ENCODE data around the gene SPAM1.
"Not testable (repeated sequence)": the region's sequence is repeated elsewhere in the genome, so short reads cannot be mapped to it uniquely, and the experiment has no call there.

The SPAM1 gene, protein sequence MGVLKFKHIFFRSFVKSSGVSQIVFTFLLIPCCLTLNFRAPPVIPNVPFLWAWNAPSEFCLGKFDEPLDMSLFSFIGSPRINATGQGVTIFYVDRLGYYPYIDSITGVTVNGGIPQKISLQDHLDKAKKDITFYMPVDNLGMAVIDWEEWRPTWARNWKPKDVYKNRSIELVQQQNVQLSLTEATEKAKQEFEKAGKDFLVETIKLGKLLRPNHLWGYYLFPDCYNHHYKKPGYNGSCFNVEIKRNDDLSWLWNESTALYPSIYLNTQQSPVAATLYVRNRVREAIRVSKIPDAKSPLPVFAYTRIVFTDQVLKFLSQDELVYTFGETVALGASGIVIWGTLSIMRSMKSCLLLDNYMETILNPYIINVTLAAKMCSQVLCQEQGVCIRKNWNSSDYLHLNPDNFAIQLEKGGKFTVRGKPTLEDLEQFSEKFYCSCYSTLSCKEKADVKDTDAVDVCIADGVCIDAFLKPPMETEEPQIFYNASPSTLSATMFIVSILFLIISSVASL

DNA sequence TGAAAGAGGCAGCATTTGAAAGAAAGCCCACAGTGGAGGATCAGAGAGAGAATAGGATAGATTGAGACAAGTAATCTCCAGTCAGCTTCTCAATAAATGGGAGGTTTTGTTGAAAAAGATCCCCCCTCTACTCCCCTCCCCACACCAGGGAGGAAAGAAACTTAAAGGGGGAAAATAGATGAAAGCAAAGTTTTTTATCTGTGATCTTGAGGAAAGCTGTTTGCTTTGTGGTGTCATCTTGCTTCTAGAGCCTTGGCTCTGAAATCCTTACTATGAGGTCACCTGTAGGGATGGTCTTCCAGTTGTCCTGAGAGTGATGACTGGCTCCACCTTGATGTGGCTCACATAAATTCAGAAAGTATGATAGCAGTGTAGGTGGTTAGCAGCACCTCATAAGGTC, at the start of gene SPAM1:
TSS of gene SPAM1 (plus strand) at position 301 of the 400 bp plus-strand sequence. CDS start 28,330 bp downstream, outside the sequence.
- no peak for DNase-seq (ENCODE audit: extremely low read depth in 1 of 2, low read depth in 1 of 2)

DNA sequence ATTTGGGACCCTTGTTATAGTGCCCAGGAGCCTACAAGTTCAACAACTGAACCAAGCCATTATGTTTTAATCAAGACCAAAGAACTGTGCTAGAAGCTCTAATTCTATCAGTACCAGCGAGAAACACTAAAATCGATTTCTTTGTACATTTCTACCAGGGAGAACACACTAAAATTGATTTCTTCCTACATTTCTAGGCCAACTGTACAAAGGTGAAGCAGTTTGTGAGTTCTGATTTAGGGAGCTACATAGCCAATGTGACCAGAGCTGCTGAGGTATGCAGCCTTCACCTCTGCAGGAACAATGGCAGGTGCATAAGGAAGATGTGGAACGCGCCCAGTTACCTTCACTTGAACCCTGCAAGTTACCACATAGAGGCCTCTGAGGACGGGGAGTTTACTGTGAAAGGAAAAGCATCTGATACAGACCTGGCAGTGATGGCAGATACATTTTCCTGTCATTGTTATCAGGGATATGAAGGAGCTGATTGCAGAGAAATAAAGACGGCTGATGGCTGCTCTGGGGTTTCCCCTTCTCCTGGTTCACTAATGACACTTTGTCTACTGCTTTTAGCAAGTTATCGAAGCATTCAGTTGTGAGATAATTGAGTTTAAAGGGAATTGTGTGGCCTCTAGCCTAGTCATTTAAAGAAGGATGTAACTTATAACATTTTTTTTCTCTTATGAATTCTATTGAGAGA, 48.3 kb upstream of the SPAM1 start:
- DNase-seq (ENCODE audit: extremely low read depth in 1 of 2, low read depth in 1 of 2) = no peak

DNA sequence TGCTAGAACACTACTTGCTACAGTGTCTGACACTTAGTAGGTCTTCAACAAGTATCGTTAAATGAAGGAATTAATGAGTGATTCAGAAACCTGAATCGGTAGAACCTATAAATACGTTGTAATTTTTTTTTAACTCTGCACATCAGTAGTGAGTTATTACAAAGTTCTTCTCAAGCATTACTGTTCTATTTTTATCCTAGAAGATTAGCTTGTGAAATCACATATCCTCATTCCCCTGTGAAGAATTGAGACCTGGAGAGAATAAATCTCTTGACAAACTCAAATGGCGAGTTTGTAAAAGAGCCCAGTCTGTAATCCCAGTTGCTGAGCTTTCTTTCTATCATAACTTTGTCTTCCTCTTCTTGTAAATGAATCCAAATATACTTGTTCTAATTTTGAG, 45.4 kb upstream of the SPAM1 start:
- no peak for DNase-seq (ENCODE audit: extremely low read depth in 1 of 2, low read depth in 1 of 2)

DNA sequence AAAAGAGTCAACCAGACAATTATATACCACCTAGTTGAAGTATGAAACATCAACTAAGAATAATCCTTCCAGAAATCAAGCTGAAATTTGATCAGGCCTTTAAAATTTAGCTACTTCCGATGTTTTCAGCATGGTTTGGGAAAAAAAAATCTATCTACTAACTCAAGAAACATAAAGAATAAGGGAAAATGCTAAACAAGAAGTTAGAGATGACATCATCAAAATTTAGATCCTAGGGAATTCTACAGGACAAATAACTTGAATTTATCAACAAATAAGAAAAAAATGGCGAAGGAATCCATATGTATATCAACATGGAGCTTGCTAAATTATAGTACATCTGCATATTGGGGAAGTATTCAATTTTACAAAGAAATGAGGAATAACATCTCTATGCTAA, 43.7 kb upstream of the SPAM1 start:
- DNase-seq (ENCODE audit: extremely low read depth in 1 of 2, low read depth in 1 of 2) = no peak

DNA sequence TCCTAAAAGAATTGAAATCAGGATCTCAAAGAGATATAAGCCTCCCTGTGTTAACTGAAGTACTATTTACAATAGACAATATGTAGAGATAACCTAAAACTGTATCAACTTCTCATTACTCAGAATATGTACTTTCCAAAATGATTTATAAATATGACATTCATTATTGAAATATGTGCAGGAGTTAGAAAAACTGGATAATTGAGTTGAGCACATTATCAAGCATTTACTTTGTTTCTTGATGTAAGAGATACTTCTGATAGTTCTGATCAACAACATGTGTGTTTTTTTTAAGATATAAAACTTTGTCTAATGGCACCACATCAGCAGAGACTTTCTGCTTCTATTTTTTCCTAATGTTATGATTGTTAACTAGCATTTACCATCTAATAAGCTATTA, 41.9 kb upstream of the SPAM1 start:
- no peak for DNase-seq (ENCODE audit: extremely low read depth in 1 of 2, low read depth in 1 of 2)

DNA sequence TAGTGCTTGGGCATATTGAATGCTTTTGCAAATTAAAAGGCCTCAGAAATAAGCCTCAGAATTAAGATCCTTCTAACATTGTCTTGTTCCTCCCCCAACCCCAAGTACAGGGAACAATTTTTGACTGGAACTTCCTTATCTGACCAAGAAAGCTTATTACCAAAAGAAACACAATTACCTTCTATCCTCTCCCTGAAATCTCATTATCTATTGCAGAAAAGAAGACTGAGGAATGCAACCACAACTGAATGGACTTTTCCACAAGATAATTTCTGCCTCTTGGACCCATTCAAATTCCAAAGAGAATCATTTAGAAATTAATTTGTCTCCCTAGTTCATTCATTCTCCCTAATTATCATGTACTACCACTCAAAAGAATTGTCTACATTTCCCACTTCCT, 36.8 kb upstream of the SPAM1 start:
- no peak for DNase-seq (ENCODE audit: extremely low read depth in 1 of 2, low read depth in 1 of 2)

DNA sequence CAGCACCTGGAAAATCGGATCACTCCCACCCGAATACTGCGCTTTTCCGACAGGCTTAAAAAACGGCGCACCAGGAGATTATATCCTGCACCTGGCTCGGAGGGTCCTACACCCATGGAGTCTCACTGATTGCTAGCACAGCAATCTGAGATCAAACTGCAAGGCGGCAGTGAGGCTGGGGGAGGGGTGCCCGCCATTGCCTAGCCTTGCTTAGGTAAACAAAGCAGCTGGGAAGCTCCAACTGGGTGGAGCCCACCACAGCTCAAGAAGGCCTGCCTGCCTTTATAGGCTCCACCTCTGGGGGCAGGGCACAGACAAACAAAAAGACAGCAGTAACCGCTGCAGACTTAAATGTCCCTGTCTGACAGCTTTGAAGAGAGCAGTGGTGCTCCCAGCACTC, 30.3 kb upstream of the SPAM1 start:
- DNase-seq (ENCODE audit: extremely low read depth in 1 of 2, low read depth in 1 of 2) = not testable (repeated sequence)

DNA sequence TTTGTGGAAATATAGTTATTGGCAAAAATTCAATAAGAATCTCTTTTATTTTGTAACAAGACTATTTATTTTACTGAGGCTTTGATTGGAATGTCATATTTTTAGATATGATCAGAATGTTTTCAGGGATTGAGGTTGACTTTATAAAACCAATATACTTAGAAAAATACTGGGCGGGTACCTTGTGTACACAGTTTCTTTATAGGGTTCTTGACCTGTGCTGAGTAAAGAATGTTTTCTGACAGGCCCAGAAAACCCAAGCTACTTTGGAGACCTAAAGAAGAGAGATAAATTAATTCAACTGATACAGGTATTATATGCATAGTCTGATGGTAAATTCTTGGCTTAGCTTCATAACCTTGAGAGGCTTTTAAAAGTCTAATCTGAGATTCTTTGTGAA, 23.9 kb upstream of the SPAM1 start:
- no peak for DNase-seq (ENCODE audit: extremely low read depth in 1 of 2, low read depth in 1 of 2)

DNA sequence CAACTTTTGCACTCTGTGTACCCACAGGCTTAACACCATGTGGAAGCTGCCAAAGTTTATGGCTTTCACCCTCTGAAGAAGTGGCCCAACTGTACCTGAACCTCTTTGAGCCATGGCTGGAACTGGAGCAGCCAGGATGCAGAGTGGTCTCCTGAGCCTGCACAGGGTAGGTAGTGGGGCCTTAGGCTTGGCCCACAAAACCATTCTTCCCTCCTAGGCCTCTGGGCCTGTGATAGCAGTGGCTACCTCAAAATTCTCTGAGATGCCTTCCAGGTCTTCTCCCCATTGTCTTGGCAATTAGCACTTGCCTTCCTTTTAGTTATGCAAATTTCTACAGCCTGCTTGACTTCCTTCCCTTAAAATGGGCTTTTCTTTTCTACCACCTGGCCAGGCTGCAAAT, 19.3 kb upstream of the SPAM1 start:
- DNase-seq (ENCODE audit: extremely low read depth in 1 of 2, low read depth in 1 of 2) = no peak

DNA sequence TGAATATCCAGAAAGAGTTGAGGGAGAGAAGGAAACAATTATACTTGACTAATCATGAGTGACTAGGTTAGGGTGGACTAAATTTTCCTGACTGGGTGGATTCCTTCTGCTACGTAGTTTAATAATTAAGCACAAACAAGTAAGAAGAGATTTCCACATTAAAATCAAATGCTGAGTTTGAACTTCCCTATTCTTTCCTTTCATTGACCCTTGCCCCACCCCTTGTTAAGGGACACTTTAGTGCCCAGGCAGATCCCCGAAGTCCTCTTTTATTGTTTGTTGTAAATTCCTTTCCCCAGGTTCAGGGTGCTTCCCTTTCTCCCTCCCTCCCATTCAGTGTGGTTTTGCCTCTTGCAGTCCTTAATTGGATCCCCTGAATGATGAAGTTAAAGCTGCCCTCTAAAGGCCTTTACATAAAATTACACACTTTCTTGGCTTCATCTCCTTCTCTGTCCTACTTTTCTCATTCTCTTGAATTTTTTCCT, 8.8 kb upstream of the SPAM1 start:
- DNase-seq (ENCODE audit: extremely low read depth in 1 of 2, low read depth in 1 of 2) = no peak

DNA sequence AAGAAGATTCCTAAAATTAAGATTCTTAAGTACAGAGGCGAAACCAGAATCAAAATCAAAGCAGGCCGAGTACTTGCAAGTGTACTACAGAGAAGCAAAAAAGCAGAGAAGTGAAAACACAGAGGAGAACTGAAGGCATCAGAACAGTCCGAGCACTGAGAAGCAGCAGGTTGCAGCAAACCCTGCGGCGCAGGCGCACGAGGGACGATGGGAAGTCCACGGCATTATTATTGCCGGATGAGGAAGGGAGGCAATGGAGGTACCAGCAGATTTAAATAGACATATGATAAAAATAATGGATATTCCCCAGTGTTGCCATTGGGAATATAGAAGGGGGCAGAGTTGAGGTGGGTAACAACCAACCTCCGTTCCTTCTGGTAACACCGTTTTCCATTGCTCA, 7.2 kb upstream of the SPAM1 start:
- DNase-seq (ENCODE audit: extremely low read depth in 1 of 2, low read depth in 1 of 2) = no peak

DNA sequence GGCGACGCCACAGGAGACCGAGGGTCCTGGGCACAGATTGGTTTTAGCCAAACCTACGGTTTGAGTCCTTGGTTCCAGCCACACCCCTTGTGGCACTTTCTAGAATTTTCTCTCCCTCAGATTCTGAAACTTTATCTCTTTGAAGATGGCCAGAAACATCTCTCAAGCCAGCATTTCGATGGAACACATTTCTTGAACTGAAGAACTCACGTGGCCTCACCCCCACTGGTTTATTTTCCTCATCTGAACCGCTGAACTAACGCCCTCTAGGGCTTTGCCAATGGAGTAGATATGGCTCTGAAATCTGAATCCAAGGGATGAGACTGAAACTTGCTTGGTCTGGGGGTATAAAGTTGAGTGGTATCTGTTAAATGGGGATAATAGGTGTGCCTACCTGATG, 6.7 kb upstream of the SPAM1 start:
- DNase-seq (ENCODE audit: extremely low read depth in 1 of 2, low read depth in 1 of 2) = no peak

DNA sequence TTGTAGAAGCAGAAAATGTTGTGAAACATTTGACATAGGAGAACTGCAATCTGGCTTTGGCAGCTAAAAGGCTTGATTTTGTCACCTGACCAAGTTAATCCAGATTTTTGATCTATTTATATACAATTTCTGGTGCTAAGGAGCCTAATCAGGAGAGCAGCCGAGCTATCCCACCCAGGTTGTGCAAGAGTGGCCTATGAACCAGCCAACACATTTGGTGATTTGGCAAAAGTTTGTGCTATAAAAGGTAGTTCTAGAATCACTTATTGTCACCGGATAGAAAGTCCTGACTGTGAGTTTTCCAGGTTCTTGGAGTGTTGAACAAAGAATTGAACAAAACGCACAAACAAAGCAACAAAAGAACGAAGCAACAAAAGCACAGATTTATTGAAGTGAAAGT, 1.4 kb upstream of the SPAM1 start:
- DNase-seq (ENCODE audit: extremely low read depth in 1 of 2, low read depth in 1 of 2) = no peak

DNA sequence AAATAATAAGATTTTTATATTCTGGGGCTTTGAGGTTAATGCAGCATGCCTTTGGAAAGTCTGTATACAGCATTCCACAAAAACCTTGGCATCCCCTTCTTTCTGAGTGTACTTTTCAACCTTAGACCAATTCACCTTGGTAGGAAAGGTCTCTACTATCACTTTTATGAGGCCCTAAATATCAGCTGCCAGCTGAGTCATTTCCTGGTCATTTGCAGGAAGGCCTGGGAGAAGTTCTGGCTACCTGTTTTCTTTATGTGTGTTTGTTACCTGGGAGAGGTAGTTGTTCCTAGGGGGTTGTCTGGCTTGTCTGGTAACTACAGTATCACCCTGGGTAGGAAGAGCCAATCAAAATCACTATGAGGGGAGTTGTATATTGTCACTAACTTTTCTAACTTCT, 4.1 kb downstream of the SPAM1 start:
- DNase-seq (ENCODE audit: extremely low read depth in 1 of 2, low read depth in 1 of 2) = no peak

DNA sequence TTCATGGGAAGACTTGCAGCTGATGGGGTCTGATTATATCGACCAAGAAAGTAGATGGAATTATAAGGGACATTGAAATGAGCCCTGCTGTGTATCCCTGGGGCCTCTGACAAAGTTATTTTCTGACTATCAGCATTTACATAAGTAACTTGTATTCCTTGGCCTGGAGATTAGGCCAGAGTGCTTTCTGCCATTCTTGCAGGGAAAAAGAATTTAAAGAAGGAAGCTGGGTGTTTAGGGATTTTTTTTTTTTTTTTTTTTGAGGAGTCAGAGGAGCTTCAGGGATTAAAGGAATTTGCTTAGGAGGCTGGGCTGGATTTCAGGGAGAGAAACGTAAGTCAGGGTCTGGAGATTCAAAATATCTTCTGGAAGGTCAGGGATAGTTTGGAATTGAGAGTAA, 4.6 kb downstream of the SPAM1 start:
- DNase-seq (ENCODE audit: extremely low read depth in 1 of 2, low read depth in 1 of 2) = no peak

DNA sequence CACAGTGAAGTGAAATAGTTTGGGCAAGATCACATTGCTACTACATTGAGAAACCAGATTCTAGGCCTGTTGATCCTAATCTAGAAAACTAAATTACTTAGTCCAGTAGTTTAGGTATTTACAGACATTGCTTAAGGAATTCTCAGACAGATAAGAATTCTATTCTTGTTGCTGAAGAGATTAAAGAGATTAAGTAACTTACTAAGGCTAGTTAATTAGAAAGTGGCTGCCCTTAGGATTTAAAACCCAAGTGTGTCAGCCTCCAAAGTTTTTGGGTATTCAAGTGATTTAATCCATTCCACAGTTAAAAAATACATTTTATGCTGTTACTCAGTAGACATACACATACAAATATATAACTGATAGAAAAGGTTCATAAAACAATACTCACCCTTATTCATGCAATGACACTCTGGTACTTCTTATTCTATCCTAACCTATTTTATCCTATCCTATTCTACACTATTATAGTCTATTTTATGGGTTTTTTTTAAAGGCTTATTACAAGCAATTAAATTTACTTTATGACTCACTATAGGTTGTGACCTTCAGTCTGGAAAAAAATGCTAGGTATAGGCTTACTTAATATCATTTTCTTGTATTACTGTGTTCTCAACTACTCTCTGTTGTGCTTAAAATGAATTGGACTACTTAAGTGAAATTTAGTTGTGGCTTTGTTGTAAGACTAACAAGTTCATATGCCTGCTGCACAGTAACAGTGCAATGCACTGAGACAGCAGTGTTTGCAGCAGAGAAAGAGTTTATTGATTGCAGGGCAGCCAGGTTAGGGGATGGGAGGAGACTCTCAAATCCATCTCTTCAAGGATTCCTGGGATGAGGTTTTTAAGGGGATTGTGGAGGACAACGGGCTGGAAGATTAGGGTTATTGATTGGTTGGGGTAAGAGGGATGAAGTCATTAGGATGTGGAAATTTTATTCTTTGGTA, 10.7 kb downstream of the SPAM1 start:
- no peak for DNase-seq (ENCODE audit: extremely low read depth in 1 of 2, low read depth in 1 of 2)

DNA sequence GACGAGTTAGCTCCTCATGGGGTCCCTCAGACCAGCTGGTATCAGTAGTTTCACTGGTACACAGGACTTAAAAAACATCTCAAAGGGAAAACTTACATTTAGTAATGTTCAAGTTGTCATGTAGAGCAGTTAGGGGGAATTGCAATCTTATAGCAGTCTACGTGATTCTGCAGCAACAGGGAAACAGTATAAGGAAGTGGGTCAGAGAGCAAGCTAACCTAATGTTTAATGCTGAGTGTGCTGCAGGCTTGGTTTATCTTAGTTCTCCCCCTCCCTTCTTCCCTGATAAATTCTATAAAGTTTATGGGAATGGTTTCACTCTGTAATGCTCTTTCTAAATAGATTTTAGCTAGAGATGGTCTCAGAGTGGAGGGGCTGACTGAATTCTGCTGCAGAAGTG, 11.3 kb downstream of the SPAM1 start:
- DNase-seq (ENCODE audit: extremely low read depth in 1 of 2, low read depth in 1 of 2) = no peak

DNA sequence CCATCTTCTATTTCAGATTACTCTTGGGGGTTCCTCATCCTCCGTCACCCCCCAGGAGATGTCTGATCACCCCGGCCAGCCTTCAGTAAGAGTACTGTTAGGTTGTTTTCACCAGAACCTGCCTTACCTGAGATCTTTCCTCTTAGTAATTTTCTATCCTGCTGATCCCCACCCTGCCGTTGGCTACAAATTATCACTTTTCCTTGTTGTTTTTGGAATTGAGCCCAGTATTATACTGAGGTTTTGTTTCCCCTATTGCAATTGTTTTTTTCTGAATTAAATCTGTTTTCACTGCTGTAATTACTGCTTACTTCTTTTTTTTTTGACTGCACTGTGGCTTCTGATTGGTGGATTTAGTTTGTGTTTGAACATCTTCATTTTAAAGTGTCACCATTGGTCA, 14.7 kb downstream of the SPAM1 start:
- no peak for DNase-seq (ENCODE audit: extremely low read depth in 1 of 2, low read depth in 1 of 2)

DNA sequence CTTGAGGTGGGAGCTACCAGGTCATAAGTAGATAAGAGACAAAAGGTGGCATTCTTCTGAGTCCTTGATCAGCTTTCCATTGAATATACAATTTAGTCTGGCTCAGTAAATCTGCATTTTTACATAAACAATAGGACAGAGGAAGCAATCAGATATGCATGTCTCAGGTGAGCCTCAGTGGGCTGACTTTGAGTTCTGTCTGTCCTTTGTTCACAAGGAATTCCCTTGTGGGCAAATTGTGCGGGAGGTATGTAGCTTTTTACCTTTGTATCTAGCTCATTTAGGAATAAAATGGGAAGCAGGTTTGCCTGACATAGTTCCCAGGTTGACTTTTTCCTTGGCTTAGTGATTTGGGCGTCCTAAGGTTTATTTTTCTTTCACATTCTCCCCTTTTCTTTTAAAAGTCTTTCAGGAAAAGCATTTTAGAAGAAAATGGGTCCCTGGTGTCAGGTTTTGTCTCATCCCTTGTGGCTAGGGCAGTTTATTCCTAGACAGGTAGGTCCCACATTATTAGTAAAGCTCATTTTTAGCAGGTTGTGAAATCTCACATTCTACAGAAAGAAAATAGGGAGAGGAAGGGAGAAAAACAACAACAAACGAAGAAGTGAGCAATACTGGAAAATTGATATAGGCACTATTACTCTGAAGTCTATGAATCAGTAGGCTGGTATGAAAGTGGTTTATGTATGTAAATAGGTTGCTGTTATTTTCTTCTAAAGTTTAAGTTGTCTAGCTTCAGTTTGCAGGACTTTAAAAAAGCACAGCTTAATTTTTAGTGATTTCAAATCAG, 16.5 kb downstream of the SPAM1 start:
- no peak for DNase-seq (ENCODE audit: extremely low read depth in 1 of 2, low read depth in 1 of 2)

DNA sequence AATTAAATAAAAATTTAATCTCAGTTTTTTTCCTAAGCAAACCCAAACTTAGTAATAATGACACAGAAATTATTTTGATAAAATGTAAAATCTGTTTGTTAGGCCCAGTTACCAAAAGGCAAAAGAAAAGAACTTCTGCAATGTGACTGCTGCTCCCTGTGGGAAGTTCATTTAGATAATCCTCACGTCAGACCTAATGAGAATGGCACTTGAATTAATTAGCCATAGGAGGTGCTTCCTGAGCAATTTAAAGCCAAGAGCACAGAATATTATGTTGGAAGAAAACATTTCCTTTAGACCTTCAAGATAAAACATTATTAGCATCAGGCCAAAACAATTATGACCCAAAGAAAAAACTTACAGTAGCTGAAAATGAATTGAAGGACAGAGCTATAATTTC, 19.4 kb downstream of the SPAM1 start:
- no peak for DNase-seq (ENCODE audit: extremely low read depth in 1 of 2, low read depth in 1 of 2)
